Measurements from ENCODE around the gene CTNND2. TPM values are rescaled to one million over a fixed set of nuclear protein-coding genes. Genes with fewer than 3 reads are reported as not detected.

The CTNND2 gene
- total and polyA plus RNA-seq, 2 donors (not counting 1 experiment from before 2014, with no cell fraction given) = not detected

GRCh38 chr5:11777096-11777495, 127.2 kb downstream of the CTNND2 start:
- no peak overlapping the region for H3K4me3 Mint-ChIP-seq
- no peak overlapping the region for H3K27ac Mint-ChIP-seq
- TF ChIP-seq CTCF (IDR thresholded peaks at IDR 0.05) (no peak), EZH2 (IDR thresholded peaks at IDR 0.05; ENCODE audit: borderline replicate concordance, insufficient read depth, low read depth, low read length, poor library complexity, severe bottlenecking) (no peak)
- no peak for DNase-seq
- intact Hi-C loops (cut with micrococcal nuclease) = no loop called here
- CTCF ChIA-PET = no interaction called here
- no peaks in the 10 kb centered on the region for H3K4me1 Mint-ChIP-seq
- peaks cover 0 to 3% (median 0%) of the 10 kb centered on the region in 3 donors for H3K9me3 ChIP-seq (ENCODE audit: control extremely low read depth in 1 of 3, control insufficient read depth in 2 of 3, insufficient read depth in 1 of 3, low read length in 2 of 3)
- H3K4me2 ChIP-seq (replicated peaks; ENCODE audit: low read depth, low read length, poor library complexity, severe bottlenecking) = no peak overlapping the region
- no peaks in the 10 kb centered on the region for H3K4me1 ChIP-seq (ENCODE audit: control insufficient read depth in 2 of 2, insufficient read depth in 2 of 2, low read length in 2 of 2)
- H3K4me3 ChIP-seq (ENCODE audit: control extremely low read depth in 1 of 5, extremely low read depth in 1 of 5, insufficient read depth in 1 of 5, low read depth in 2 of 5, low read length in 4 of 5) = no peak overlapping the region
- H3K27me3 ChIP-seq (replicated peaks in 1 of 4; ENCODE audit: control extremely low read depth in 1 of 4, control insufficient read depth in 3 of 4, insufficient read depth in 4 of 4, low read length in 3 of 4) = no peaks in the 10 kb centered on the region
- no peaks in the 10 kb centered on the region for H3K36me3 ChIP-seq (replicated peaks in 1 of 2; ENCODE audit: control extremely low read depth in 1 of 2, control insufficient read depth in 1 of 2, extremely low read depth in 1 of 2, insufficient read depth in 2 of 2, low read length in 1 of 2)
- WGBS (ENCODE audit: insufficient coverage) = 60% methylated on average over 2 of the region's 2 CpGs
- no peaks in the 10 kb centered on the region for H3K79me2 ChIP-seq (ENCODE audit: control insufficient read depth, insufficient read depth, low read length)
- H3K9me3 Mint-ChIP-seq (ENCODE audit: insufficient read depth) = peaks cover 7% of the 10 kb centered on the region
- no peak overlapping the region for H2AFZ ChIP-seq (ENCODE audit: insufficient read depth, low read depth, low read length, poor library complexity, severe bottlenecking)
- H3K27ac ChIP-seq (ENCODE audit: low read length in 2 of 2) = no peak overlapping the region
- ATAC-seq (ENCODE audit: low read depth) = no peak
- POLR2A ChIA-PET = no interaction called here
- no peak overlapping the region for H3K9ac ChIP-seq (ENCODE audit: low read length)
- H4K20me1 ChIP-seq (ENCODE audit: control insufficient read depth, insufficient read depth, low read length, poor library complexity, severe bottlenecking) = no peaks in the 10 kb centered on the region
- H3K27me3 Mint-ChIP-seq = no peaks in the 10 kb centered on the region

- Mint-ChIP-seq H3K4me3 (no peak overlapping the region), H3K27ac (no peak overlapping the region), H3K27me3 (no peaks in the 10 kb centered on the region), H3K9me3 (ENCODE audit: insufficient read depth) (peaks cover 7% of the 10 kb centered on the region), H3K4me1 (no peaks in the 10 kb centered on the region)
- H3K4me1 ChIP-seq (ENCODE audit: control insufficient read depth in 2 of 2, insufficient read depth in 2 of 2, low read length in 2 of 2) = no peaks in the 10 kb centered on the region
- no peaks in the 10 kb centered on the region for H3K36me3 ChIP-seq (replicated peaks in 1 of 2; ENCODE audit: control extremely low read depth in 1 of 2, control insufficient read depth in 1 of 2, extremely low read depth in 1 of 2, insufficient read depth in 2 of 2, low read length in 1 of 2)
- TF ChIP-seq CTCF (IDR thresholded peaks at IDR 0.05) = no peak
- no peak for TF ChIP-seq EZH2 (IDR thresholded peaks at IDR 0.05; ENCODE audit: borderline replicate concordance, insufficient read depth, low read depth, low read length, poor library complexity, severe bottlenecking)
- ATAC-seq (ENCODE audit: low read depth) = no peak
- no CpG with 5 or more reads among the region's 2 CpGs for WGBS (ENCODE audit: insufficient coverage)
- ChIA-PET POLR2A (no interaction called here), CTCF (no interaction called here)
- intact Hi-C loops (cut with micrococcal nuclease) = no loop called here
- no peak overlapping the region for H2AFZ ChIP-seq (ENCODE audit: insufficient read depth, low read depth, low read length, poor library complexity, severe bottlenecking)
- no peaks in the 10 kb centered on the region for H3K79me2 ChIP-seq (ENCODE audit: control insufficient read depth, insufficient read depth, low read length)
- H3K4me2 ChIP-seq (replicated peaks; ENCODE audit: low read depth, low read length, poor library complexity, severe bottlenecking) = no peak overlapping the region
- peaks cover 0 to 3% (median 0%) of the 10 kb centered on the region in 3 donors for H3K9me3 ChIP-seq (ENCODE audit: control extremely low read depth in 1 of 3, control insufficient read depth in 2 of 3, insufficient read depth in 1 of 3, low read length in 2 of 3)
- no peak overlapping the region for H3K9ac ChIP-seq (ENCODE audit: low read length)
- no peak overlapping the region for H3K4me3 ChIP-seq (ENCODE audit: control extremely low read depth in 1 of 5, extremely low read depth in 1 of 5, insufficient read depth in 1 of 5, low read depth in 2 of 5, low read length in 4 of 5)
- H3K27ac ChIP-seq (ENCODE audit: low read length in 2 of 2) = no peak overlapping the region
- no peaks in the 10 kb centered on the region for H3K27me3 ChIP-seq (replicated peaks in 1 of 4; ENCODE audit: control extremely low read depth in 1 of 4, control insufficient read depth in 3 of 4, insufficient read depth in 4 of 4, low read length in 3 of 4)
- no peak for DNase-seq
- H4K20me1 ChIP-seq (ENCODE audit: control insufficient read depth, insufficient read depth, low read length, poor library complexity, severe bottlenecking) = no peaks in the 10 kb centered on the region
Measured at GRCh38 chr5:11770310-11770709, 133.9 kb downstream of the CTNND2 start.
